ENCODE data around the gene ABTB2.

DNA sequence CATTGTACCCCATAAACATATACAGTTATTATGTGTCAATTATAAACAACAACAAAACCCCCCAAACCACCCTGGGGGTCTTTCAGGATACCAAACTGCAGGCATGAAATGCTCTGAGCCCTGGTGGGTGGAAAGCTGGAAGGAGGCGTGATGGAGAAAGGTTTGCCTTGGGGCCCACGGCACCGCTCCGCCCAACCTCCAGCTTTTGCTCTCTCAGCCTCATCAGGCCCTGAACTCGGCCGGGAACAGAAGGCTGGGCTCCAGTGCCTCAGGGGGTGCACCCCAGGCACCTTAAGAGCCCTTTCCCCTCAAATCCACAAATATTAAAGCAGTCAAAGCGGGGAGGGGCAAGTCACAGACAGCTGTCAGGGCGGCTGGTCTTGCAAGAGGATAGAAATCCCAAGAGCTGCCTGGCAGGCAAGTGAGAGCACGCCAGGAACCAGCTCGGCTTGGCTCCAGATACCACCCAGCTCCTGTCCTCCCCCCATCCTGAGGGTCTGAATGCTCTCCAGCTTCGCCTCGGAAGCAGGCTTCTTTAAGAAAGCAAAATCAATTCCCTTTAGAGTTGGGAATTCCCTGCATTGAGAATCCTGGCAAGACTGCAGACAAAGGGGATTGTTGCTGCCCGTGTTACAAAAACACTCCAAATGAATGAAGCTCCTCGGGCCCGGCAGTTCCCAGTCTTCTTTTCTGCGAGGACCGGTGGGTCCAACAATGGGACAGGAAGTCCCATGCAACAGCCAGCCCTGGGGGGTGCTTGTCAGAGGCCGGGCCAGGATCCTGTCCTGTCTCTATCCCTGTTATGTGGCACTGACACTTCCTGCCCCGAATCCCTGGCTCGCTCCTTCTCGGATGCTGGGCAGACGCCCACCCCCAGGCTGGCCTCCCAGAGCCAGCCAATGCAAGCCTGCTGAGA, 171.6 kb downstream of the ABTB2 start:
- TF ChIP-seq, protein P1, sequence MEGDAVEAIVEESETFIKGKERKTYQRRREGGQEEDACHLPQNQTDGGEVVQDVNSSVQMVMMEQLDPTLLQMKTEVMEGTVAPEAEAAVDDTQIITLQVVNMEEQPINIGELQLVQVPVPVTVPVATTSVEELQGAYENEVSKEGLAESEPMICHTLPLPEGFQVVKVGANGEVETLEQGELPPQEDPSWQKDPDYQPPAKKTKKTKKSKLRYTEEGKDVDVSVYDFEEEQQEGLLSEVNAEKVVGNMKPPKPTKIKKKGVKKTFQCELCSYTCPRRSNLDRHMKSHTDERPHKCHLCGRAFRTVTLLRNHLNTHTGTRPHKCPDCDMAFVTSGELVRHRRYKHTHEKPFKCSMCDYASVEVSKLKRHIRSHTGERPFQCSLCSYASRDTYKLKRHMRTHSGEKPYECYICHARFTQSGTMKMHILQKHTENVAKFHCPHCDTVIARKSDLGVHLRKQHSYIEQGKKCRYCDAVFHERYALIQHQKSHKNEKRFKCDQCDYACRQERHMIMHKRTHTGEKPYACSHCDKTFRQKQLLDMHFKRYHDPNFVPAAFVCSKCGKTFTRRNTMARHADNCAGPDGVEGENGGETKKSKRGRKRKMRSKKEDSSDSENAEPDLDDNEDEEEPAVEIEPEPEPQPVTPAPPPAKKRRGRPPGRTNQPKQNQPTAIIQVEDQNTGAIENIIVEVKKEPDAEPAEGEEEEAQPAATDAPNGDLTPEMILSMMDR (IDR thresholded peaks at IDR 0.05) = no peak
- TF ChIP-seq SREBF2 (IDR thresholded peaks at IDR 0.05) = no peak
- TF ChIP-seq ESRRA (IDR thresholded peaks at IDR 0.05; ENCODE audit: borderline replicate concordance, low read length) = no peak
- TF ChIP-seq FOXS1 (CRISPR knock-in tag; IDR thresholded peaks at IDR 0.05) = no peak

Data from A549 (cell line).